Endometrium (tissue), 2 donors: Measurements from ENCODE around the gene CACNA2D3.

Experiments used
- FAIRE-seq: peaks from 2 replicates; lab custom pipeline; 2012; peaks lifted over from hg19 to GRCh38; lab: Jason Lieb, UNC
- donor health status: control.
- donor health status: control.

CACNA2D3 gene

DNA sequence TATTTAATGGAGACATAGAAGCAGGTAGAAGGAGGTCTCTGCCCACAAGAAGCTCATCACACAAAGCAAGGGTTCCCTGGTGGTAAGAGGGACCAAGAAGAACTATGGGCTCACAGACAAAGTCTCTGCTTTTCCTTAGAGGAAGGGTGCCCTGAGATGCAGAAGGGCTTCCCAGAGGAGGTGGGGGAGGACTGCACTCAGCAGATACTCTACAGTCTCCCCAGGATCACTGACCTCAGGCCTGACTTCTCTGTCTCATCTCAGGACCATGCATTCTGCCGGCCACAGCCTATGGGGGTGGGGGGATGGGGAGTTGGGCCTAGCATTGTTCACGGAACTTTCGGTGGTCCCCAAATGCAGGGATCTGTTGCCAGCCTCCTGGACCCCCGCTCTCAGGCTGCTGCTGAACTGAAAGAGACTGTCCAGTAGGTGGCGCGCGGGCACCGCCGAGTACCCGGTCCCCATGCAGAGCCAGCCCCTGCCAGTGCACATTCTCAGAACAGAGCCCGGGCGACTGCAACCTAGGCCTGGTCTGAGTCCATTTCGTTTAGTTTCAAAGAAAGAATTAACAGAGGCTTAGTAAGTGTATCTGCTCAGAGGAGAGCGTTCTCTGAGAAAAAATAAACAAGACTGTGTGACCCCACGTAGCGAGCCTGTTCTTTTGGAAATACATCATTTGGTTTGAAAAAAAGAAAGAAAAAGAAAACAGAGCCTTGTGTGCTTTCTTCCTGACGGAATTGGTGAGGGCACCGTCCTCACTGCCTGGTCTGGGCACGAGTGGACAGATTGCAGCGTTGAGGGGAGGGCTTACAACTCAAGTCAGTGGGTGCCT is 731.4 kb downstream of the CACNA2D3 start:
- peak; percentile 75 for FAIRE-seq

DNA sequence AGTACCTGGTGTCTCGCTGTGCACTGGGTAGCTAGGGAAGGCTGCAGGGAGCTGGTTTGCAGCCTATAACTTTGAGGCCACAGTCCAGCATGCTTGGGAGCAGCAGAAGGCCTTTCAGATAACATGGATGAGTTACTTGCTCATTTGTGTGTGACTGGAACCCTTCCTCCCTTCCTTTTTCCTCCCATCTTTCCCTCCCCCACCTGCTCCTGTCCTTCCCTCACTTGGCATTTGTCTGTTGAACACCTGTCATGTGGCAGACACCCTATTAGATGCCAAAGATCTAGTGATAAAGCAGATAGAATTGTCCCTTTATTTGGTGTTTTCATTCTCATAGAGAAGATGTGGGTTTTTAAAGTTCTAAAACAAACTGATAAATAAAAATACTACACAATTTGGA is 733.9 kb downstream of the CACNA2D3 start:
- FAIRE-seq: no peak

DNA sequence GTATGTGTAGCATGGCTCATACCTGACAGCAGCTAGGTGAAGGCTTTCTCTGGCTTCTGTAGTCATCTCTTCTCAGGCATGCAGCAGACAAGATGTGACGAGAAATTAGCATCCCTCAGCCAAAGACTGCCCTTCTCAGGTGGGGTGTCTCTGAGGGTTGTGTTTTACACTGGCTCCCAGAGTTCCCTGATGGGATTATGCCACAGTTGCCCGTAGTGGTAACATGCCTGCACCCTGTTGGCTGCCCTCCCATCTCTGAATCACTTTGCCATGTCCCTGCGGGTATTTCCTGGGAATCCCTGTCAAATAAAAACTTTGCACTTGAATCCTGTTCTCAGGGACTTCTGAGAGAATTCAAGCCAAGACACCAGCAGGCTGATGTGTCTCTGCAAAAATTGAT is 735.0 kb downstream of the CACNA2D3 start:
- FAIRE-seq: no peak

DNA sequence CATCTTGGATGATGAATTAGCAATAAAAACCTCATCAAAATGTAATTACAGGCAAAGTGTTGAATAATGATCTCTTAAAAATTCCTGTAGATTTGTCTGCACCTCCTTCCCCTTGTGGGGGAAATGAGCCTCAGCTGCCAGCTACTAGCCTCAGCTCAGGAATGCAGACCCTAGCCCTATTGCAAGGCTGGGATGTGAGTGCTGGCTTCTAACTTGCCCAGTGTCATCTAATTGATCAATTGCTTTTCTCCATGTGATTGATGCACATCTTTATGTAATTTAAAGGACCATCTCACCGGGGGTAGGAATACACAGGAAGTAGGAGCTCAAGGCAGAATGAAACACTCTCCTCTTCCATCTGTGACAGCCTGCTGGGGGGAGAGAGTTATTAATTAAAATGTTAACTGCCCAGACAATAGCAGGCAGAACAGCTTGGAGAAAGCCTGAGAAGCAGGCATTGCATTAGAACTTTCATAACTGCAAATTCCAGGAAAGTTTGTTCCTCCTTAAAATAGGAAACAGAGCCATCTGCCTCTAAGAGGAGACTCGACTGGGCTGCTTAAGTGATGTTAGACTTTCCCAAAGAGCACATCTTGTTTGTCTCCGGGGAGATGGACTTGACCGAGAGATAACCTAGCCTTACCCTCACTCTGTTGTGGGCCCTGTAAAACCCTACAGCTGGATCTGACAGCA is 735.9 kb downstream of the CACNA2D3 start:
- FAIRE-seq: no peak

DNA sequence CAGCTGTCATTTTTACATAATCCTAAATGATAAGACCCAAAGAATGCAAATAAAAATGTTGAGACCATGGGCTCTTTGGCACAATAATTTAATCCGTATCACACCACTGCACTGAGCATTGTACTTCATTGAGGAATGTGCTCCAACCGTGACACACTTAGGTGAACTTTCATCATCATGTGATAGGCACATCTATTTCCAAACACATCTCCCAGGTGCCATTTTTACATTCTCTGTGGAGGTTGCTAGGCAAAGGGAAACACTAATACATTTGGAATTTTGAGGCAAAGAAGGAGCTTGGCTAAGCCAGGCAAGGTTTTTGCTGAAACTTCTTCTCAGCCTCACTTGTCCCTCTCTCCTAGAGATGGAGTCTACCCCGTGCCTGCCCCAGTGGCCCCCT is 736.8 kb downstream of the CACNA2D3 start:
- no peak for FAIRE-seq

DNA sequence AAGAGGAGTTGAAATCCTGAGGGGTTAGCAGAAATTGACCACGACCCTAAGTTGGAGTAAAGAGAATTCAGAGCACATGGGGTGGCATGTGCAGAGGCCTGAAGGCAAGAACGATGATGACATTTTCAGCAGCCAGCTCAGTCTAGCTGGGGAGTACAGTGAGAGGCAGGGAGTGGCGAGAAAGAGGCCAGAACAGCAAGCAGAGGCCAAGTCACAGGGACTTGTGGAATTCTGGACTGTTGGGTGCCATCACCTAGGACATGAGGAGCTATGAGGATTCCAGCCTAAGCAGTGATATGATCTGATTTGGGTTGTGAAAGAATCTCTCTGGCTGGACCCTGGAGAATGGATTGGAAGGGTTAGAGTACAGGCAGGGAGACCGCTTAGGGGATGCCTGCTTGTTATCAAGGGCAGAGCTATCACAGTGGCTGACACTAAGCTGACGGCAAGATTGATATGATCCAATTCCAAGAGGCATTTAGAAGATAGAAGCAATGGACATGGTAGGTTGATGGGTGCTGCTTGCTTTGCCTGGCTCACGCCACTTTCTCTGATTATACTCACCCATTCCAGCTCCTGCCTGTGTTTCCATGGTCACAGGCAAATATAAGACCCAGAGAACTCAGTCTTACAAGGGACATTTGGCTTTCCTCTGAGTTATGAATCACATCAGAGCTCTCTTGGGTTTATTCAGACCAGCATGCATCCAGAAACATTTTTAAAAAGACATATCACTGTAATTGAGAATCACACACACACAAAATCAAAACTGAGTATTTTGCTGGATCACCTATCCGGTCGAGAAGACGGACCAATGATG is 739.1 kb downstream of the CACNA2D3 start:
- no peak for FAIRE-seq

DNA sequence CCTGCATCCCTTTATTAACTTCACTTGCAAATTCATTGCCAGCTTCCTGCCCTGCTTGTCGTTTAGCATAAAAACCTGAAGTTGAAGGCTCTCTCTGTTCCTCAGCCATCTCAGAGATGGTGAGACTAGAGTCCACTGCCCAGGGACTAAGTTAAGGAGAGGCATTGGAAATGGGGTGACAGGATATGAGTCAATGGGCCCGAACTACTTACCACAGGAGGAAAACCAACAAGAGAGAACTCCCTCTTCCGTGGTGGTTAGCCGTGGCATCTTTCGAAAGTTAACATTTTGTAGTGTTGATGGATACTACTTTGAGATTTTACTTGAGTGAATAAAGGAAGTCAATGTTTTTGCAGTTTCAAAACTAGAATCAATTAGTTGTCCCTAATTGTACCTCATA is 740.2 kb downstream of the CACNA2D3 start:
- FAIRE-seq: no peak

DNA sequence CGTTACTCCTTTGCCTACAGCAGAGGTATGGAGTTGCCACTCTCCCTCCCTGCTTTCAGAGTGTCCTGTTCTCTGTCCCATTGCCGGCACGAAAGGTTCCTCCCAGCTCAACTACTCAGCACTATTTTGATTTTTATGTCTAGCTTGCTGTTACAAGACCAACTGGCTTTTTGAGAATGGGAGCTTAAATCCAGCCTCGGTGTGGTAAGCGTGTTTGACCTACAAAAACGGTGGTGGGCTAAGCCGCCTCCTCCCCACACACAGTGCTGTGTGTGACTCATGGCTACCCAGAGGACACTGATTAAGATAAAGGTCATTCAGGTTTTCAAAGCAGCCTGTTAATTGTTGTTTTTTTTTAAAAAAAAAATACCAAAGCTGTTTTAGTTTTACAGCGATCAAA is 741.0 kb downstream of the CACNA2D3 start:
- FAIRE-seq: peak; percentile 43

DNA sequence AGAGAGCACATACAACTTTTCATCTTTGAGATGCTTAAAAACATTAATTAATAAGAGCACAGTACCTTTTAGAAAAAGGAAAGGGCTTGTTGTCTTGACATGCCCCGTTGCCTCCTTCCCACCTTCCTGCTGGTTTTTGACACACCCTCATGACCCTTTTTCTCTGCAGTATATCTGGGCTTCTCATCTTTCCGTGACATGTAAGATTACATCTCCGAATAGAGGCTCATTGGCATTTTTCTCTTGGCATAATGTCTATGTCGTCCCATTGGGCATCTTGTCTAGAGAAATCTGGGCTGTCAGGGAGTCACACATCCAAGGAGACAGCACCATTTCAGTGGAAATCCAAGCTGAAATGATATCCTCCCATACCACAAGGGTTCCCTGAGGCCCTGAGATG is 741.4 kb downstream of the CACNA2D3 start:
- no peak for FAIRE-seq

DNA sequence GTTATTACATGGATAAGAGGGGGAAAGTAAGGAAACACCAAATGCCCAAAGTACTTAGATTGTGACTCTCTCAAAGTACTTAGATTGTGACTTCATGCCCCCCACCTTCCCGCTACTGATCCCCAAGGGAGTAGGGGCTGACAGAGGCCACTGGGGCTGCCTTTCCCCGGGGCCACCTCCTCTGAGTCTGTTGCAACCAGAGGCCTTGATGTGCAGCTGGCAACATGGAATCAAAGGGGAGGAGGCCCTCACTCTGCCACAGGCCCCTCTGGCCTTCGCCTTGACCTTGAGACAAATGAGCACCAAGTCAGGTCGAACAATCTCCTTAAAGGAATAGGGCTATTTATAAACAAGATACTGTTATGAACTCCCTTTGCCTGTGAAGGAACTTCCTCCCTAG is 743.0 kb downstream of the CACNA2D3 start:
- FAIRE-seq: no peak

DNA sequence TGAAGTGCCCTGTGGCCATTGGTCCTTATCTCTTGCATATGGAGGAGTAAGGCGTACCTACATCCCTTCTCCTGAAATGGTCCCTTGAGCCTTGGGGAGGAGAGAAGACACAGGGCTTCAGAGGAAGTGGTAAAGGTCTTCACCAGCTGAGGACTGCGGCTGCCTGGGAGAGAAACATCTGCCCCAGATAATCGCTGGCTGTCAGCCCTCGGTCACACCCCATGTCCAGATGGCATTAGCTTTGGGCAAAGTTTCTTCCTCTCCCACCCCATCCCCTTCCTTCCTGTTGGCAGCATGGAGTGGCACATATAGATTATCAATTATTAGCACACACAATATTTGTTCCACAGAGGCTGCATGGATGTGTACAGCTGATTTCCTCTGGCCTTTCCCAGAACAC is 743.9 kb downstream of the CACNA2D3 start:
- no peak for FAIRE-seq

DNA sequence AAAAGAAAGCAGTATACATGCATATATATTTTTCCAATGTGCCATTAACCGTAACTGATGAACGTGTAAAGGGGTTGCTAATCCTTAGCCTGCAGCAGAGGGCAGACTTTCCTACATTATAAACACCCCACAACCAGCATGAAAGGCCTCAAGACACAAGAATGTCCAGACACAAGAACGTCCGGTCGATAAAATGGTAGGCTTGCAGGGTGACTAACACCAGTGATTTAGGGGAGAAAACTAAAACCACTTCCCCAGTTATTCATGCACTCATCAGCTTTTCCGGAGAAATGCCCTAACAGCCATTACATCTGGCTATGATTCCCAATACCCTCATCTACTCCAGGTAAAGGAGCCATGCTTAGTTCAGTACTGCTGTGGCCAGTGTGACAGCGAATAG is 748.1 kb downstream of the CACNA2D3 start:
- FAIRE-seq: peak; percentile 60

DNA sequence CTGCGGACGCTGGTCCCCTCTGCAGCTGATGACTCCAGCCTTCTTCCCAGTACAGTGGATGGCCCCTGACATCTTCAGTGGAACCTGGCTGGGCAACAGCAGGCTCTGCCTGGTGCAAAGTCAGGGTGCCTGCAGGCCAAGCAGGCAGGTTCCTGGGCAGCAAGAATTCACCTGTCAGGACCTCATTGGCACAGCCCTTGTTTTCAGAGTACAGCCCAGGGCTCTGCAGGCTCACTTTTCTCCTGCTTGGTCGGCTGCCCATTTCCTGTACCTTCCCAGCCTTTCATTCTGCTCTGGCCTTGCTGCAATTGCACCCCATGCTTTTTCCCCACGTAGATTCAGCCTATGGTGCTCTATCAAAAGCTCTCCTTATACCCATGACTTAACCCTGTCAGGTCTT is 749.5 kb downstream of the CACNA2D3 start:
- FAIRE-seq: no peak

DNA sequence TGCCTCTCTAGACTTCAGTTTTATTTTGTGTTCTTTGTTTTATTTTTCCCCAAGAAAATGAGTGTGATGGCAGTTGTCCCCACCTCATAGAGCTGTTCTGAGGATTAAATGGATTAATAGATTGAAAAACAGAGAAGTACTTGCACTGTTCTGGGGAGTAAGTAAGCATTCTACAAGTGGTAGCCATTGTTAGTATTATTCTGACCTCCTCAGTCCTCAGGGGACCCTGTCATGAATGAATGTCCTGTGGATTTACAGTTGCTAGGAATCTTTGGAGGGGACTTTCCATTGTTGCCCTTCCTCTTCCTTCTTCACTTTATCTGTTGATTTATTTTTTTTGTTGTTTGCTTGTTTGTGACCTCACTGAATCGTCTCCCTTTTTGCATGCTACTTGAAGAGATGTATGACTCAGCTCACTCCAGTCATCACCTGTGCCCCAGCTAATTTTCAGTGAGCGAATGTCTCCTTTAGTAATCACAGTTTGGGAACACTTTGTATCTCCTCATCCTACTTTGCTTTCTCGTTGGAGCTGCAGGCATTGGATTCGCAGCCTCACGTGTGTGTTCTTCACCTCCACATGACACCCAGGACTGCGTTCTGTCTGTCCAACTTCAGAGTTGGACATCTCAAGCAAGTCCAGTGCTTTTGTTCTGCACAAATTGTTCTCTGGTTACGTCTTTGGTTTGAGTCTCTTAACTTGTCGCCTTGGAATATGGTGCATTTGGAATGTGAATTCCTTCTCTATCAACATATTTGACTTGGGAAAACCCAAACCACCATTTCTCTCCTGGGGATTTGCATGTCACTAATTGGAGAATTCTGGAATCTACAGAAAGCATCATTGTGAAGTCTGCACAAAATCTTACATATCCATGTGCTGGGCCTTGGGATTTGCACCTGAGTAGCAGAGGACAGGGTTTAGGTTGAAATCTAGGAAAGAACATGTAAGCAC is 751.0 kb downstream of the CACNA2D3 start:
- no peak for FAIRE-seq

DNA sequence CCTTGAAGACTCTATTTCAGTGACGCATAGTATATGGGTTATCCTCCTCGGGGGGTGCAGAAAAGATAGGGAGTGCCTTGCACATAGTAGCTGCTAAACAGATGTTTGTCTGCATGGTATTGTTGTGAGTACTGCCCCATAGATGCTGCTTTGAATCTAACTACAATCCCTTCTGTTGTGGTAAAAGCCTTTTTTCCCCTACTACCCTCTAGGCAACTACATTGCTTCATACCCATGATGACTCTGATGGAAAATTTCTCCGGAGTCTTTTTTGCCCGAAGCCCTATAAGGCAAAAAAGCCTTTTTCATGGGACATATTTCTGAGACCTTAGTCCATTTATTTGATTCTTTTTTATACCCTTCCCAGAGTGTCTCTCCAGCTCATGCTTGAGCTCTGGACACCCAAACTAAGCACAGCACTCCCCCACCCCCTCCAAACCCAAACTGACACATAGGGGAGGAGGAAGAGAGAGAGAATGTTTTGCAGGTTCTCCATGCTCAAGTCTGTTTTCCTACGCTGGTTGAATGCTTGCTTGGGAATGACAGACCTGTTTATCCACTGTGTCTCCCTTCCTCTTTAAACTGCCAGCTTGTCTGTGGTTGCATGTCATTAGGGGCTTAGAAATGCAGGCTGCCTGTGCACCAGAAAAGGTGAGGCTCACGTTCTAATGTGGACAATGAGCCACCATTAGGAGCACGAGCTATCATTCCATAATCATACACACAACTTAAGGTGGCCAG is 752.6 kb downstream of the CACNA2D3 start:
- no peak for FAIRE-seq

DNA sequence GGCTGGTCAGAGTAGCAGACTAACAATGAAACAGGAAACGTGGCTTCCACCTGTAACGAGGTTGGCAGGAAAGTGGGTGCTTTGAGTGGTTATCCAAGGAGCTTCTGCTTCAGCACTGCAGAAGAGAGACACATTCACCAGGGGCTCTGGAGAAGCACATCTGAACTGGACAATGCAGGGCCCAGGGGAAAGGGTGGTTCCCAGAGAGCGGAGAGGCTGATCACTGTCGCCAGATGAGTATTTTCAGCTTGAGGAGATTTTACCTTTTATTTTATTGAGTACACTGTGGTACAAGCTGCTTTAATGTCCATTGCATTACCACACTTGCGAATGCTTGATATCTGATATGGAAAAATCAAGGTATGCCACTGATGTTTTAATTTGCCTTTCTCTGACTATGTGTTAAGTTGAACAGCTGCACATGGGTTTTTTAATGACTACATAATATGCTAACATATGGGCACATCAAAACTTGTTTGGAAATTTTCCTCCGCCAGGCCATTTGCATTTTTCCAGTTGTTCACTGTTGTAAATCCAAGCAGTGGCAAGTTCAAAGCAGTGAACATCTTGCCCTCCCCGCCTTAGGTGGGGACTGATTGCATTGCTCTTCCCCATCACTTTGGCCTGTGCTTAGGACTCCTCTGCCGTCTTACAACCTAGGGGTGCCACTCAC is 753.4 kb downstream of the CACNA2D3 start:
- FAIRE-seq: no peak

DNA sequence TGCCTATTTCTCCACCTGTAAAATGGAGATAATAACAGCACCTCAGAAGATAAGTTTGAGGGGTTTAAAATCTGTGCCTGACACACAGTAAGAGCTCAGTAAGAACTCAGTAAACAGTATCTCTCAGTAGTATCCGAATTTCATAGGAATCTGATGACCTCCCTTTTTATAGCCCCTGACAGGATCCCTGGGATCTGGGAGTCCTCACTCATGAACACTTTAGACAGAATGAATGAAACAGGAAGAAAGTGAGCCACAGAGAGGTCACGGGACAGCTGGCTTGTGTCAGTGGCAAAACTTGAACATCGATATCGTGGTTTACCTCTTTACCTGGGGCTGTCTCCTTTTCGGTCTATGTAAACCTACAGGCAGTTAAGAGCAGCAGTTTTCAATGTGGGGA is 754.3 kb downstream of the CACNA2D3 start:
- no peak for FAIRE-seq

DNA sequence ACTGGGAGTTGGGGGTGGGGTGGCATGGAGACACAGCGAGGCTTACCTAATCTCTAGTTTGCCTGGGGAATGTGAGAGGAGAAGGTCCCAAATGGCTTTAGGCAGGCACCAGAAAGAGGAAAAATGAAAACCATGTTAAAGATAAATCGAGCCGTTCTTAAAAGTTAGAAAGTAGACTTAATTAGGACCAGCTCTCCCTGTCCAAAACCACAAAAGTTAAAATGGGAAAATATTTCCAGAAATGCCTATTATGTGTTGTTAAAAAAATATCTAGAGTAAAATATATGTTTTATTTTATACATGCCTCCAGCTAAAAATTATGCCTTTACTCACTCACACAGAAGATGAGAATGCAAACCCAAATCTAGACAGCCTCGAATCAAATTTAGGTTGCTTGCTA is 755.4 kb downstream of the CACNA2D3 start:
- FAIRE-seq: peak; percentile 29

DNA sequence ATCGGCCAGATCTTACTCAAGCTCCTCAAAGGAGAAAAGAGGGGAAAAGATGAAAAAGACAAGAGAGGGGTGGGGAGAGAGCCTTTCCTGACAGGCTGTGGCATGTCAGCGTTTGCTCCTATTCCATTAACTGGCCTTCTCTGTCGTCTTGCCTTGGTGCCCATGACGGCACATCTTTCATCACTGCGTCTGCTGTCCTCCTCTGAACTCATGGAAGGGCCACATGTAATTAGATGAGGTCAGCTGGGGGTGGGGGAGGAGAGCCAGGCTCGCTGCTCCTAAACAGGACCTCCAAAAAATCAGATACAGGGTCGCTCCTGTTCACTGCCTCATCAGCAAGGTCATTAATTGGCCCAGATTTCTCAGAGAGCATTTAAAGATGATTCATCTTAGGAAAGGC is 755.8 kb downstream of the CACNA2D3 start:
- FAIRE-seq: no peak

DNA sequence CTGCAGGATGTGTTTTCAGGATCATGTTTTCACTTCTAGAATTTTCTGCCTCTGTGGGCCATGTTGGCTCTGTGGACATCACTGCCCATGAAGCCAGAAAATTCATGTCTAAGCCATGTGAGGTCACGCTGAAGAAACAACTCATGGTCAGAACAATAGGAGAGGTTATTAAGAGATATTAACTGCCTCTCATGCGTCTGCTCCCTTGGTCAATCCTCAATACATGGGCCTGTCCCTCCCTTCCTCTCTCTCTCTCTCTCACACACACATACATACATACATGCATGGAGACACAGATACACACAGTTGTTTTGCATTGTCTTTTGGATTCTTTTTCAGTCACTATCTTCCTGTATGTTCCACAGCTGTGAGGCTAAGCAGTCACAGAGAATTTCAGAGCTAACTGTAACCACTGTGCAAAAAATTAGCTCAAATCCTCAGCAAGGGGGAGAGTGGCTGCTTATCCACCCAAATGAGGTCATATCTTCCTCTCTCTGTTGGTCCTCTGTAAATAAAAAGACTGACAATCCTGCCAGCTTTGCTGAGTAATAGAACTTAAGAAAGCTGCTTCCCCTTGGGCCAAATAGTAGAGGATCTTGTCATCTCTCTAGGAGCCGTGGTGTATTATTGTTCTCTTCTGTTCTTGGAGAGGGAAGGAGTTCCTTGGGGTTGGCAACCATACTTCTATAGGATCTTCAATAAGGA is 759.9 kb downstream of the CACNA2D3 start:
- no peak for FAIRE-seq
